Erythroblast (primary cell): ENCODE results near the gene IGSF1.

Experiments
- GATA1 ChIP-seq: IDR thresholded peaks from 2 replicates; pipeline ENCODE4 v1.6.1; 2011; ENCODE audit warnings: low read depth, mild to moderate bottlenecking, control low read depth, low read length, moderate library complexity
- POLR2A ChIP-seq: IDR thresholded peaks from 2 replicates; pipeline ENCODE4 v1.6.1; 2011; ENCODE audit warnings: mild to moderate bottlenecking, low read length

GRCh38 chrX:131301155-131301554 lies 12.0 kb upstream of the IGSF1 start:
- TF ChIP-seq POLR2A, result no peak
- TF ChIP-seq GATA1, result no peak
